CD14-positive monocyte (primary cell): ENCODE results near the gene MAP2K4. TPM values are rescaled to one million over a fixed set of nuclear protein-coding genes. Genes with fewer than 3 reads are reported as not detected.

Experiments used
- DNase-seq, 3 donors: peaks; one replicate each; pipeline ENCODE4 v3.0.0-alpha.2; 2011 to 2022
- H2AFZ ChIP-seq: 2 replicates; pipeline ENCODE4 v1.6.0; 2012; ENCODE audit warnings: mild to moderate bottlenecking, low read depth, low read length, inconsistent platforms; ENCODE audit not compliant: insufficient read depth, poor library complexity, severe bottlenecking
- H3K27ac ChIP-seq, 2 donors: 1 replicate in 1 of 2; 2 replicates in 1 of 2; pipeline ENCODE4 v1.5.1; 2012 to 2013; ENCODE audit warnings: low read length in 2 of 2, control low read depth in 1 of 2, inconsistent platforms in 1 of 2, low read depth in 1 of 2, mild to moderate bottlenecking in 1 of 2
- H3K27me3 ChIP-seq, 2 donors: one replicate each; pipeline versions ENCODE4 v1.6.0 to v1.6.1; 2011 to 2013; ENCODE audit warnings: low read length in 2 of 2; ENCODE audit not compliant: control insufficient read depth in 2 of 2, insufficient read depth in 2 of 2
- H3K36me3 ChIP-seq, 2 donors: replicated peaks in 1 of 2; 1 replicate in 1 of 2; 2 replicates in 1 of 2; pipeline versions ENCODE4 v1.5.1 to v1.6.1; 2012 to 2013; ENCODE audit warnings: low read length in 2 of 2, control low read depth in 1 of 2, inconsistent platforms in 1 of 2, mild to moderate bottlenecking in 1 of 2; ENCODE audit not compliant: insufficient read depth in 2 of 2, control insufficient read depth in 1 of 2
- H3K4me1 ChIP-seq, 2 donors: 1 replicate in 1 of 2; 2 replicates in 1 of 2; pipeline versions ENCODE4 v1.5.1 to v1.6.1; 2012 to 2013; ENCODE audit warnings: low read length in 2 of 2, control low read depth in 1 of 2, inconsistent platforms in 1 of 2, mild to moderate bottlenecking in 1 of 2, moderate library complexity in 1 of 2; ENCODE audit not compliant: insufficient read depth in 2 of 2, control insufficient read depth in 1 of 2
- H3K4me2 ChIP-seq: replicated peaks from 2 replicates; pipeline ENCODE3; 2012; ENCODE audit warnings: low read length, moderate library complexity, mild to moderate bottlenecking; ENCODE audit not compliant: poor library complexity, severe bottlenecking; ENCODE audit errors: extremely low read depth
- H3K4me3 ChIP-seq, 3 experiments: fragments of 200-600 bp in 1 of 3; sonication (generic) in 1 of 3; replicated peaks in 1 of 3; 1 replicate in 2 of 3; 2 replicates in 1 of 3; pipeline ENCODE4 v1.5.1; 2011 to 2013; ENCODE audit warnings: low read length in 3 of 3, mild to moderate bottlenecking in 3 of 3, control low read depth in 2 of 3, low read depth in 2 of 3, inconsistent platforms in 1 of 3, moderate library complexity in 1 of 3
- H3K79me2 ChIP-seq: 2 replicates; pipeline ENCODE4 v1.6.0; 2012; ENCODE audit warnings: mild to moderate bottlenecking, control low read depth, inconsistent platforms, low read length, moderate library complexity; ENCODE audit not compliant: insufficient read depth
- H3K9ac ChIP-seq: 2 replicates; pipeline ENCODE4 v1.6.0; 2017; ENCODE audit warnings: low read length, mild to moderate bottlenecking; ENCODE audit not compliant: insufficient read depth, poor library complexity, severe bottlenecking
- H3K9me3 ChIP-seq, 2 donors: replicated peaks in 1 of 2; 1 replicate in 1 of 2; 2 replicates in 1 of 2; pipeline versions ENCODE4 v1.5.1 to v1.6.1; 2012 to 2013; ENCODE audit warnings: low read length in 2 of 2, control low read depth in 1 of 2; ENCODE audit not compliant: control insufficient read depth in 1 of 2, insufficient read depth in 1 of 2
- H4K20me1 ChIP-seq: 2 replicates; pipeline ENCODE4 v1.6.0; 2012; ENCODE audit warnings: mild to moderate bottlenecking, low read length, control low read depth, moderate library complexity; ENCODE audit not compliant: insufficient read depth
- H3K27ac Mint-ChIP-seq, 7 donors: one replicate each; pipeline ENCODE4 v1.8.0; 2020; ENCODE audit warnings: mild to moderate bottlenecking in 7 of 7, mixed read lengths in 7 of 7, moderate library complexity in 6 of 7, inconsistent platforms in 2 of 7
- H3K27me3 Mint-ChIP-seq, 3 donors: one replicate each; pipeline ENCODE4 v1.8.0; 2021 to 2022; ENCODE audit warnings: low read depth in 3 of 3, mild to moderate bottlenecking in 3 of 3, mixed read lengths in 3 of 3, moderate library complexity in 3 of 3, inconsistent platforms in 1 of 3
- H3K36me3 Mint-ChIP-seq, 2 donors: one replicate each; pipeline ENCODE4 v1.8.0; 2020; ENCODE audit warnings: mixed read lengths in 2 of 2, inconsistent platforms in 1 of 2, mild to moderate bottlenecking in 1 of 2
- H3K4me1 Mint-ChIP-seq: one replicate; pipeline ENCODE4 v1.8.0; 2020; ENCODE audit warnings: mild to moderate bottlenecking, mixed read lengths
- H3K4me3 Mint-ChIP-seq, 2 donors: one replicate each; pipeline ENCODE4 v1.8.0; 2020; ENCODE audit warnings: mild to moderate bottlenecking in 2 of 2, mixed read lengths in 2 of 2, moderate library complexity in 1 of 2
- H3K9me3 Mint-ChIP-seq, 7 donors: one replicate each; pipeline ENCODE4 v1.8.0; 2020 to 2022; ENCODE audit warnings: mixed read lengths in 7 of 7, mild to moderate bottlenecking in 6 of 7, moderate library complexity in 6 of 7, inconsistent platforms in 2 of 7
- WGBS: methylation state at CpG from one replicate; pipeline ENCODE4 v1.1.5; 2013; ENCODE audit warnings: missing lambda C conversion rate; ENCODE audit not compliant: insufficient coverage; 5-methylcytosine and 5-hydroxymethylcytosine counted together
- intact Hi-C, 2 donors: fragments of 100-400 bp; cut with micrococcal nuclease; formaldehyde crosslinking; loops; one replicate each; pipeline versions ENCODE4 v1.15.0 to v1.15.1; 2023
- polyA plus RNA-seq, 3 donors: library from polyadenylated mRNA; depleted of rRNA in 1 of 3; unstranded in 2 of 3; stranded (reverse) in 1 of 3; fragments of 300-500 nt in 2 of 3; fragments of >200 nt in 1 of 3; fragmentation: Illumina TruSeq in 2 of 3; gene quantifications; 1 replicate in 2 of 3; 2 replicates in 1 of 3; pipeline ENCODE4 v1.2.3, GENCODE V29; 2012 to 2021
- TF ChIP-seq, protein P1 (sequence below): fragments of 200-600 bp; IDR thresholded peaks from one replicate; pipeline ENCODE4 v1.8.0; 2022; ENCODE audit warnings: antibody characterized with exemption, mild to moderate bottlenecking

Gene MAP2K4
- polyA plus RNA-seq, 3 donors = 8.1 to 41.8 (median 23.2) TPM

DNA sequence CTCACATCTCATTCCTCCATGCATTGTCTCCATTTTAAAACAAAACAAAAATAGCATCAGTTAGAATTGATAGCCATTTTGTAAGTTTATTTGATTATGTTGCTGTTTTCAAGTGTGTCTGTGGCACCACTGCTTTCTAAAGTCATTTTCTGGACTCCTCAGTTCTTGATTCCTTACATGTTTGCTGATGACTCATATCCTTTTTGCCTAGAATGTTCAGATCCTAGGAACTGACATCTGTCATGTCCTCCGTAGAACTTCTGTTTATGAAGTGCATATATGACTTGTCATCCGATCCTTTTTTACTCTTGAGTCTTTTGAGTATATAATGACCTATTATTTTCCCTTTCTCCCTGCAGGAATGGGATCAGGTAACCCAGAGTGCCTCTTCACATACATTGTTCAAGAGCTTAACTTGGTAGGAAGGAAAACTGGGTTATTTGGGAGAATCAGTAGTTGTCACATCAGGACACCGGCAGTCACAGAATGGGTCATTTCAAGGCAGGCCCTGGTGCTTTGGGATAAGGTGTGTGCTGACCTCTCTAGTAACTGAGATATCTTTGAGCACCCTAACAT lies 69.2 kb downstream of the MAP2K4 start:
- H3K4me3 Mint-ChIP-seq = no peak overlapping the region
- Histone ChIP-seq H4K20me1 (peaks cover 3% of the 10 kb centered on the region), H3K4me3 (no peak overlapping the region), H2AFZ (no peak overlapping the region), H3K27me3 (no peaks in the 10 kb centered on the region), H3K27ac (no peak overlapping the region), H3K9ac (no peak overlapping the region), H3K4me1 (no peaks in the 10 kb centered on the region), H3K79me2 (no peaks in the 10 kb centered on the region), H3K36me3 (peaks cover 0 to 26% of the 10 kb centered on the region in 2 donors), H3K4me2 (no peak overlapping the region), H3K9me3 (no peaks in the 10 kb centered on the region)
- DNase-seq = no peak
- no peak overlapping the region for H3K27ac Mint-ChIP-seq
- TF ChIP-seq, protein P1, sequence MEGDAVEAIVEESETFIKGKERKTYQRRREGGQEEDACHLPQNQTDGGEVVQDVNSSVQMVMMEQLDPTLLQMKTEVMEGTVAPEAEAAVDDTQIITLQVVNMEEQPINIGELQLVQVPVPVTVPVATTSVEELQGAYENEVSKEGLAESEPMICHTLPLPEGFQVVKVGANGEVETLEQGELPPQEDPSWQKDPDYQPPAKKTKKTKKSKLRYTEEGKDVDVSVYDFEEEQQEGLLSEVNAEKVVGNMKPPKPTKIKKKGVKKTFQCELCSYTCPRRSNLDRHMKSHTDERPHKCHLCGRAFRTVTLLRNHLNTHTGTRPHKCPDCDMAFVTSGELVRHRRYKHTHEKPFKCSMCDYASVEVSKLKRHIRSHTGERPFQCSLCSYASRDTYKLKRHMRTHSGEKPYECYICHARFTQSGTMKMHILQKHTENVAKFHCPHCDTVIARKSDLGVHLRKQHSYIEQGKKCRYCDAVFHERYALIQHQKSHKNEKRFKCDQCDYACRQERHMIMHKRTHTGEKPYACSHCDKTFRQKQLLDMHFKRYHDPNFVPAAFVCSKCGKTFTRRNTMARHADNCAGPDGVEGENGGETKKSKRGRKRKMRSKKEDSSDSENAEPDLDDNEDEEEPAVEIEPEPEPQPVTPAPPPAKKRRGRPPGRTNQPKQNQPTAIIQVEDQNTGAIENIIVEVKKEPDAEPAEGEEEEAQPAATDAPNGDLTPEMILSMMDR = no peak
- peaks cover 17 to 35% of the 10 kb centered on the region in 2 donors for H3K36me3 Mint-ChIP-seq
- intact Hi-C loops = no loop called here
- H3K4me1 Mint-ChIP-seq = no peaks in the 10 kb centered on the region
- WGBS = 83% methylated on average over 1 of the region's 3 CpGs
- H3K9me3 Mint-ChIP-seq = peaks cover 0 to 2% (median 0%) of the 10 kb centered on the region in 7 donors
- no peaks in the 10 kb centered on the region for H3K27me3 Mint-ChIP-seq

DNA sequence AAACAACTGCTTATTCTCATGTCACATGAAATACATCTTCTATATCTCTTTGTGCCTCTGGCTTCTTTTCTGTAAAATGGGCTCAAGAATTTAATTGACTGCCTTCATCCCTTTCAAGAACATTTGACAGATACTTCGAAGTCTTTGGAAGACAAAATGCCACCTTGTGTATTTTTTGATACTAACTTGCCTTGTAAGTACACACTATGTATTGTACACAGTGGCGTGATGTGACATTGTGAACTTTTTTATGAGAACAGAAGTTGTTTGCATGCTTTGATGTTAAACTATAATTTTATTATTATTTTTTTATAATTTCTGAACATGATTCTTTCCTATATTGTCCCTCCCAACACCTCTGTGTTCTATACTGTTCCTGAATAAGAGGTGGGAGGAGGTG lies 73.7 kb downstream of the MAP2K4 start:
- no peak overlapping the region for H3K4me3 Mint-ChIP-seq

More for the DNA sequence above, 73.7 kb downstream of the MAP2K4 start:
- Histone ChIP-seq H3K9me3 (no peaks in the 10 kb centered on the region), H3K9ac (no peak overlapping the region), H2AFZ (no peak overlapping the region), H3K4me3 (no peak overlapping the region), H4K20me1 (no peaks in the 10 kb centered on the region), H3K4me2 (no peak overlapping the region), H3K79me2 (no peaks in the 10 kb centered on the region), H3K27ac (no peak overlapping the region), H3K27me3 (no peaks in the 10 kb centered on the region), H3K4me1 (no peaks in the 10 kb centered on the region), H3K36me3 (peaks cover 12 to 41% of the 10 kb centered on the region in 2 donors)
- TF ChIP-seq, protein P1 = no peak
- no peaks in the 10 kb centered on the region for H3K4me1 Mint-ChIP-seq
- no peak overlapping the region for H3K27ac Mint-ChIP-seq
- H3K36me3 Mint-ChIP-seq = peaks cover 35 to 45% of the 10 kb centered on the region in 2 donors
- peaks cover 0 to 2% (median 0%) of the 10 kb centered on the region in 7 donors for H3K9me3 Mint-ChIP-seq
- intact Hi-C loops = no loop called here
- no peaks in the 10 kb centered on the region for H3K27me3 Mint-ChIP-seq
- WGBS = no CpG with 5 or more reads among the region's 2 CpGs
- DNase-seq = no peak
